ENCODE data around the gene ZBTB16.
A peak's percentile ranks its signal among the peaks of the same experiment; 100 is the strongest.

GRCh38 chr11:114180301-114181055 lies 121.0 kb downstream of the ZBTB16 start:
- TF ChIP-seq, protein P1, sequence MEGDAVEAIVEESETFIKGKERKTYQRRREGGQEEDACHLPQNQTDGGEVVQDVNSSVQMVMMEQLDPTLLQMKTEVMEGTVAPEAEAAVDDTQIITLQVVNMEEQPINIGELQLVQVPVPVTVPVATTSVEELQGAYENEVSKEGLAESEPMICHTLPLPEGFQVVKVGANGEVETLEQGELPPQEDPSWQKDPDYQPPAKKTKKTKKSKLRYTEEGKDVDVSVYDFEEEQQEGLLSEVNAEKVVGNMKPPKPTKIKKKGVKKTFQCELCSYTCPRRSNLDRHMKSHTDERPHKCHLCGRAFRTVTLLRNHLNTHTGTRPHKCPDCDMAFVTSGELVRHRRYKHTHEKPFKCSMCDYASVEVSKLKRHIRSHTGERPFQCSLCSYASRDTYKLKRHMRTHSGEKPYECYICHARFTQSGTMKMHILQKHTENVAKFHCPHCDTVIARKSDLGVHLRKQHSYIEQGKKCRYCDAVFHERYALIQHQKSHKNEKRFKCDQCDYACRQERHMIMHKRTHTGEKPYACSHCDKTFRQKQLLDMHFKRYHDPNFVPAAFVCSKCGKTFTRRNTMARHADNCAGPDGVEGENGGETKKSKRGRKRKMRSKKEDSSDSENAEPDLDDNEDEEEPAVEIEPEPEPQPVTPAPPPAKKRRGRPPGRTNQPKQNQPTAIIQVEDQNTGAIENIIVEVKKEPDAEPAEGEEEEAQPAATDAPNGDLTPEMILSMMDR (IDR thresholded peaks at IDR 0.05; ENCODE audit: low read depth, low read length, missing input control), result peak; percentile 57
- TF ChIP-seq TAF1 (conservative IDR thresholded peaks at IDR 0.05) (no peak), RAD21 (IDR thresholded peaks at IDR 0.05) (peak; percentile 80 to 83), REST (IDR thresholded peaks at IDR 0.05) (no peak), SP1 (IDR thresholded peaks at IDR 0.05) (no peak), FOXA1 (IDR thresholded peaks at IDR 0.05) (no peak), GABPA (IDR thresholded peaks at IDR 0.05 in 1 of 2, conservative IDR thresholded peaks at IDR 0.05 in 1 of 2) (no peak), MAX (IDR thresholded peaks at IDR 0.05) (no peak), YY1 (IDR thresholded peaks at IDR 0.05) (peak; percentile 41), ATF3 (IDR thresholded peaks at IDR 0.05) (no peak), RXRA (IDR thresholded peaks at IDR 0.05) (peak; percentile 28 to 50), EGR1 (IDR thresholded peaks at IDR 0.05; ENCODE audit: low read depth in 2 of 2) (no peak), HNF4G (IDR thresholded peaks at IDR 0.05) (peak; percentile 32), JUND (IDR thresholded peaks at IDR 0.05) (no peak)

Data from liver (tissue), 3 donors.